ENCODE results near the gene WNT5A.

Gene WNT5A

DNA sequence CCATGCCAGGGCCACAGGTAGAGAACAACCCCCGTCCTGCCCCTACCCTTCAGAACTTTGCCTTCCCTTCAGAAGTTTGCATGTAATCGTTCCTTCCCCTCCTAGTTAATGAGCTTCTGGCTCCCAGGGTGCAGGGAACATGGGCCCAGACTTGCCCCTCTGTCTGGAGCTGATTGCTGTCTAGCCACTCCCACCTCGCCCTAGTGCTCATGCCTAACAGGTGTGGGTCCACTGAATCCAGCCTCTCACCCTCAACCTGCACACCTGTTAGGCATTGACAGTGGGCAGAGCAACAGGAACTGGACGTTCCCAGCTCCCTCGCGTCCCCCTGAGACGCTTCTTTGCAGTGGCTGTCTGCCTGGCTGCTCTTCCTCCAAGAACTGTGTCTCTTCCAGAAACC, 40.3 kb downstream of the WNT5A start:
- DNase-seq (ENCODE audit: low read depth) = no peak

DNA sequence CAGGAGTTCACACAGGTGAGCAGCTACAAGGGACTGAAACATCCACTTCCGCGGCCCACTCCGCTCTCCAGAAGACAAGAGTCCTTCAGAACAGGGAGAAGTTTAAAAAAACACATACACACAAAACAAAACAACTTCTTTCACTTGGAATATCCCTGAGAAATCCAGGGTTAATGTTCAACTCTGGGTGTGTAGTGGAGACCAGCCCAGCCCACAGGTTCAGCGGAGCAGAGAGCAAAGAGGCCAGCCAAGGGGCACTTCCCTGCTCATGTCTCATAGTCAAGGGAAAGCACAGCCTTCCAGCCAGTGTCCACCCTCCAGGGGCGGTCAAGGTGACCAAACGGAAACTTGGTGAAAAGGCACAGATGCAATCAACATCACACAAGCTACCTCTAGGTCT, 41.6 kb downstream of the WNT5A start:
- DNase-seq (ENCODE audit: low read depth) = no peak

DNA sequence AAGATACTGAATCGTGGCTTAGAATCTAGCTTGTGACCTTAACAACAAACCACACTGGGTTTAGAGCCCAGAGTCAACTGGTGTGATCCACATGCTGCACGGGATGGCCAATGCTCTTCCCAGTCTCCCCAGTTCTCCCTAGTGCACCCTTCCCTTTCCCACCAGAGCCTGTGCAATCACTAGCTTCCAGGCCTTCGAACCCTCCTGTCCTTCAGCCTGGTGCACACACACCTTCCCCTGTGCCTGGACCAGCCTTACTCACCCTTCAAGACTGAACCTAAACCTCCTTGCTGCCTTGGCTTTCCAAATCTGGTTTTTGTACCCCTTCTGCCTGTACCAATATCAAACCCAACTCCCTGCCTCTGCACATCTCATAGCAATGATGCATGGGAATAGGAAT, 43.8 kb downstream of the WNT5A start:
- DNase-seq (ENCODE audit: low read depth) = no peak

- DNase-seq (ENCODE audit: low read depth) = no peak
Measured at GRCh38 chr3:55442861-55443260, 44.2 kb downstream of the WNT5A start.

GRCh38 chr3:55441499-55441898, 45.6 kb downstream of the WNT5A start:
- DNase-seq (ENCODE audit: low read depth) = no peak

GRCh38 chr3:55440104-55440708, 46.9 kb downstream of the WNT5A start:
- no peak for DNase-seq (ENCODE audit: low read depth)

GRCh38 chr3:55439657-55440056, 47.4 kb downstream of the WNT5A start:
- no peak for DNase-seq (ENCODE audit: low read depth)

- no peak for DNase-seq (ENCODE audit: low read depth)
Measured at GRCh38 chr3:55436644-55437043, 50.5 kb downstream of the WNT5A start.

DNA sequence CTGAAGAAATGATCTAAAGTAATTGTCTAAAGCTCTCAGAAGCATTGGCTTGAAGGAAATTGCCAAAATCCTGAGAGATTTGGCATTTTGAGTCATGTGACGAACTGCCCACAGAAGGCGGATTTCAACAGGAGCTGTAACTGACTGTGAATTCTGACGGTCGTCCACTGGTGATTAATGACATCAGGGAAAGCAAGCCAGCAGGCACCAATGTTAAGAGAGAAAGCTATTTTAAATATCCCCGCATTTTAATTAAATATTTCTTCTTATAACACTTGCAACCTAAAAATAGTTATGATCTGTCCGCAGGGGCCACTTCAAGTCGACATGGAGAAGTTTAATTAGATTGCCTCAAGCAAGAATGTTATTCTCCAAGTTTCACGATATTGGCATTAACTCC, 51.6 kb downstream of the WNT5A start:
- DNase-seq (ENCODE audit: low read depth) = no peak

DNA sequence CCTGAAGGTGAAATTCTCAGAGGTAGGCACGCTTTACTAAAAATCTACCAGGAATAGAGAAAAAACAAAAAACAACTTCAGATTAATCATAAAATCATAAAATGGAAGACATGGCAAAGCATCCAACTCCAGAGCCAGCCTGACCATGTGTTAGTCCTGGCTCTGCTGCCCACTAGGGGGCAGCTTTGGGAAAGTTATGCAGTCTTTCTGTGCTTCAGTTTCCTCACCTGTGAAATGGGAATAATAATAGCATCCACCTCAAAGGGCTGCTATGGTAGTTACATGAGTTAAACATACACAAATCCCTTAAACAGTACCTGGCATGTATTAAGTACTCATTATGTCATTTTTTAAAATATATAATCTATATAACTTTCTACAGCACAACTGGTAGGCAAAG, 52.3 kb downstream of the WNT5A start:
- DNase-seq (ENCODE audit: low read depth) = no peak

DNA sequence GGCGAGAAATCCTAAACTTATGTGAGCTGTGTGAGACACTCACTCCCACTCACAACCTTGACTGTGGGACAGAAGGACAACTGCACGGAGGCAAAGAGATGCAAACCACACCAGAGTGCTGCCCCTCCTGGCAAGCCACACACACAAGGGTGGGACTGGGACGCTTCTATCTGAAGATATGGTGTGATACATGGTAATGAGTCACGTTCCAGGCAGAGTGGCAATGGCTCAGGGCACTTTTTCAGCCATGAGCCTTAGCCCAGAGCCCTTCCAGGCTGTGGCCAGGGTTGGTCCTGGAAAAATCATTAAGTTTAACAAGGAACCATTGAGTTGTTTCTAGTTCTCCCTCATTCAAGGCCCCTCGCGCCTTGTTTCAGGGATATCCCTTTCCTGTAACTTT, 56.1 kb downstream of the WNT5A start:
- DNase-seq (ENCODE audit: low read depth) = no peak

DNA sequence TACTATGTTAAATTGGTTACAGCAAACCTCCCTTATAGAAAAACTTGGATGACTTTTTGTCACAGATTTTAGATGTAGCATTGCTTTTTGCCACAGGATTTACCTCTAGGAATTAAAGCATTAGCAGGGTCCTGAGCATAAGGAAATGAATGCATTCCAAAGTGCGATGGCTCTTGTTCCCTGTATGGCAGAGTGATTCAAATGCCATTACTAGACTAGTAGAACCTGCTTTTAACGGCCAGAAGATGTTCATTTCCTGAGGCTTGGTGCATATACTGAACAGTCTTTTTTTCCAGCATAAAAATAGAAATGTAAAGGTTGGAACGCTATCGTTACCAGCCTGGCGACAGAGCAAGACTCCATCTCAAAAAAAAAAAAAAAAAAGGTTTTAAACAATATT, 59.4 kb downstream of the WNT5A start:
- no peak for DNase-seq (ENCODE audit: low read depth)

- DNase-seq (ENCODE audit: low read depth) = no peak
Measured at GRCh38 chr3:55426486-55426885, 60.6 kb downstream of the WNT5A start.

DNA sequence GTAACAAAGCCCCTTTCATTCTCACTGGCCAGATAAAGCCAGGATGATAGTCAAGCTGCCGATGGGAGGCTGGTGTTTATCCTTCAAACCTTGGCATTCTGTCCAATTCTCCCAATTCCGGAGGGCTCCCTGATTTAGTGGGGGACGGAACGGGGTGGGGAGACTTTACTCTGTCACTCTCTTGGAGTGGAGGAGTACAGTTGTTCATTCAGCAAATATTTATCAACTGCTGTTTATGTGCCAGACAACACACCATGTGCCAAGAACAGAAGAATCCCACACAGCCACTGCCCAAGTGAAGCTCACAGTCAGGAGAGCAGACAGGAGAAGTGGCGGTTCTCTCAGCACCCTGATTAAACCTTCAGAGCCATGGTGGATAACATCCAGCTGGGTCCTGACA, 63.3 kb downstream of the WNT5A start:
- DNase-seq (ENCODE audit: low read depth) = no peak

- DNase-seq (ENCODE audit: low read depth) = no peak
Measured at GRCh38 chr3:55417211-55417610, 69.9 kb downstream of the WNT5A start.

DNA sequence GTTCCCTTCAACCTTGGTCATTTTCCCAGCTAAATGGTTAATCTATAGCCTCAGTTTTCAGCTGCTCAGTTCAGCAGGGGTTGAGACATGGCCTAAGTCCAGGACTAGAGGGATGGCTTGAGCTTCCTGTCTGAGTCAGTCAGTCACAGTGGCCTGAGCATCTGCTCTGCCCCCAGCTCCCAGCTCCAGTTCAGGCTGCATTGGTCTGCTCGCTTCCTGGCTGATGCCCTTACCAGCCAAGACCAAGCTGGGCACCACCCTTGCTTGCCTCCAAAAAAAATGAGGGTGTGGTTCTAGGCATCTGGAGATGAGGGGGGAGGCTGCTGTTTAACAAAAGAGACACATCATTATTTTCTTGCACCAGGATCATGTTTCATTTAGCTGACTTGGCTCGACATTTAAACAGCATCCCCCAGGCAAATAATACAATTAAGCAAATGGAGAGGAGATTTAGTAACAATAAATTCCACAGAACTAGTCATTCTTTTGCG, 70.7 kb downstream of the WNT5A start:
- DNase-seq (ENCODE audit: low read depth) = no peak
